Measurements from ENCODE around the gene ASCL3.
A peak's percentile ranks its signal among the peaks of the same experiment; 100 is the strongest.
"Not testable (repeated sequence)": the region's sequence is repeated elsewhere in the genome, so short reads cannot be mapped to it uniquely, and the experiment has no call there.

ASCL3 gene

GRCh38 chr11:8942518-8943066 lies at the start of gene ASCL3:
Gene ASCL3, minus strand, starts transcription at chr11:8943016. Its CDS starts 4,855 bp downstream, at chr11:8938161.
- no peak for DNase-seq

- DNase-seq = no peak
These were observed 46.6 kb upstream of the ASCL3 start for GRCh38 chr11:8989453-8989852.

- DNase-seq = no peak
These were observed 45.8 kb upstream of the ASCL3 start for GRCh38 chr11:8988329-8989234.

- no peak for DNase-seq
These were observed 44.6 kb upstream of the ASCL3 start for GRCh38 chr11:8987446-8987845.

GRCh38 chr11:8986772-8987171 lies 44.0 kb upstream of the ASCL3 start:
- DNase-seq = not testable (repeated sequence)

- no peak for DNase-seq
These were observed 42.6 kb upstream of the ASCL3 start for GRCh38 chr11:8985462-8985861.

- peak; percentile 37 for DNase-seq
These were observed 40.7 kb upstream of the ASCL3 start for GRCh38 chr11:8983552-8983951.

GRCh38 chr11:8980485-8980884 lies 37.7 kb upstream of the ASCL3 start:
- DNase-seq = no peak

- DNase-seq = not testable (repeated sequence)
These were observed 36.5 kb upstream of the ASCL3 start for GRCh38 chr11:8979365-8979764.

GRCh38 chr11:8973121-8973520 lies 30.3 kb upstream of the ASCL3 start:
- no peak for DNase-seq

GRCh38 chr11:8971924-8972316 lies 29.1 kb upstream of the ASCL3 start:
- DNase-seq = no peak

- DNase-seq = no peak
These were observed 28.5 kb upstream of the ASCL3 start for GRCh38 chr11:8971196-8971923.

GRCh38 chr11:8967184-8967583 lies 24.4 kb upstream of the ASCL3 start:
- DNase-seq = no peak

GRCh38 chr11:8964324-8965320 lies 21.8 kb upstream of the ASCL3 start, which contains the start of gene TMEM9B:
Gene TMEM9B, minus strand, starts transcription at chr11:8964442. Its CDS starts 129 bp downstream, at chr11:8964313.
- peak; percentile 82 for DNase-seq

GRCh38 chr11:8963569-8964323 lies 20.9 kb upstream of the ASCL3 start:
- peak; percentile 77 for DNase-seq

- DNase-seq = no peak
These were observed 20.0 kb upstream of the ASCL3 start for GRCh38 chr11:8962841-8963240.

- no peak for DNase-seq
These were observed 18.6 kb upstream of the ASCL3 start for GRCh38 chr11:8961401-8961800.

GRCh38 chr11:8959546-8960166 lies 16.8 kb upstream of the ASCL3 start:
- no peak for DNase-seq

- DNase-seq = no peak
These were observed 14.0 kb upstream of the ASCL3 start for GRCh38 chr11:8956860-8957259.

GRCh38 chr11:8948886-8949285 lies 6.1 kb upstream of the ASCL3 start:
- DNase-seq = no peak

Measured in stimulated activated CD4-positive, alpha-beta T cell treated with anti-CD3 and anti-CD28 coated beads, Interleukin-1b, Interleukin-23, amount 100 ng/mL, for 48 hours (primary cell).